AG09319 (cell line): ENCODE measurements around the gene MLLT3.

ENCODE experiments used
- DNase-seq: peaks from one replicate; pipeline ENCODE4 v3.0.0-alpha.2; 2010; ENCODE audit warnings: low read depth; ENCODE audit errors: extremely low read depth
- CTCF ChIP-seq: IDR thresholded peaks from 2 replicates; pipeline ENCODE4 v1.5.1; 2011; ENCODE audit warnings: low read depth, mild to moderate bottlenecking, inconsistent platforms, low read length, moderate library complexity

MLLT3 gene

DNA sequence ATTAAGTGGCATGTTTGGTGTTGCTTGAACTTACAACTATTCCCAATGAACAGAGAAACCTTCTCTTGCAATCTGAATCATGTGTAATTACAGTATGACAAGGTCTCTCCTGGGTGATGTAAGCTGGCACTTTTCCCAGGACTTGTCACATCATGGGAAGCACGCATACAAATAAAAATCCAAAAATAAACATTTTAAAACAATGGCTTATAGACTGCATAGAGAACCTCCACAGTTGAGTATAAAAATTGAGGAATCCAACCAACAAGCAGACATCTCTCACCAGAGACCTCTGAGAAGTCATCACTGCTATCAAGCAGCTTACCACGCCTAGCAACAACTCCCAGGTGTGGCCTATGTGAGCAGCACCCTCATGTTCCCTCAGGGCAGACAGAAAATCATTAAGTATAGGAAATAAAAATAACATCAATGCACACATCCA lies 3.9 kb downstream of the MLLT3 start:
- DNase-seq, result no peak
- no peak for TF ChIP-seq CTCF

DNA sequence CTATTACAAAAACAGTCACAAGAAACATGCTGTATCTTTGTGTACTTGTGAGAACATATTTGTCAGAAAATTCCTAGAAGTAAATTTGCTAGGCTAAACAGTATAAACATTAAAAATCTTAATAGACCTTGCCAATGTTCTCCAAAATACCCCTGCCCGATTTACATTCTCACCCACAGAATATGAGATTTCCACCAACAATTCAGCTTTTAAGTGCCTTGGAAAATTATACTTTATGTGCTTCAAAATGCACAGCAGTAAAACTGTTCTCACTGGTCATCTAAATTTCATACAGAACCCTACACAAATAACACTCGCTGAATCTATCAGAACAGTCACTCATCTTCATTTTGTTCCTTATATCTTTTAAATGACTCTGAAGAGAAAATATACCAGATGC lies 5.5 kb downstream of the MLLT3 start:
- no peak for DNase-seq
- no peak for TF ChIP-seq CTCF

DNA sequence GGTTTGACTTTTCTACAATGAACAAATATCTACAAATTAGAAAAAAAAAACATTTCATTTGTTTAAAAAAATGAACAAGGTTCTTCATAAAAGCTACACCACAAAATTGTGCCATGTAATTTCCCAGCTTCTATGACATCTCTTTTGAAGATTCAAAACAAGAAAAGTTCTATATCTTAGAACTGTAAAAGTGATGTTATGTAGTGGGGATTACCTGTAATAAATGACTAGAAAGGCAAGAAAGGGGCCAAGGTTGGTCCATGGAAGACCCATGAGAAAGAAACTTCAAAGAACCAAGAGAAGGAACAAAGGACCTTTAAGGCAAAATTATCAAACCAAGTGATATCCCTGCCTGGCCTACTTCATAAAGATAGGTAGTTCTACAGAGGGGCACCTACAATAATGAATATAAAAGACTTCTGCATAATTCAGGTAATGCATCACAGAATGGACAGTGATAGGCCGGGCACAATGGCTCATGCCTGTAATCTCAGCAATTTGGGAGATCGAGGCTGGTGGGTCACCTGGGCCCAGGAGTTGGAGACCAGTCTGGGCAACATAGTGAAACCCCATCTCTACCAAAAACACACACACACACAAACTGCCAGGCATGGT lies 7.6 kb downstream of the MLLT3 start:
- no peak for TF ChIP-seq CTCF
- no peak for DNase-seq

GRCh38 chr9:20611691-20612287 lies 10.5 kb downstream of the MLLT3 start:
- DNase-seq, result no peak

DNA sequence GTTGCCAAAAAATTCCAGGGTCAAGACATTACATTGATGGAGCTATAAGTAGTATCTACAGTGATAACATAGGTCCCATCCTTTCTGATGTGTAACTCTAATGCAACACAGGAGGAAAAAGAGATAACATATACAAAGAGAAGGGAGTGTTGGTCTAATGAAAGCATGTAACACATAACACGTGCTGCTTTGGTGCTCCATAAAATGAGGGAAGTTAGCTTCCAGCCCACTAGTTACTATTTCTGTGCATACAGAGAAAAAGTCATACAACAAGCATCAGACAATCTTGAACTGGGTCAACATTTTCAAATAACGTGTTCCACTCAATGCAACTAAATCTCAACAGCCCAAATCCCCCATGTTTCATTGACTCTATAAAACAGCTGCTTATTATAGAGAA lies 11.7 kb downstream of the MLLT3 start:
- TF ChIP-seq CTCF, result no peak
- DNase-seq, result no peak

More at GRCh38 chr9:20611691-20612287, 10.5 kb downstream of the MLLT3 start:
- peak; percentile 21 for TF ChIP-seq CTCF

GRCh38 chr9:20608582-20608981 lies 13.7 kb downstream of the MLLT3 start:
- TF ChIP-seq CTCF, result no peak
- no peak for DNase-seq

DNA sequence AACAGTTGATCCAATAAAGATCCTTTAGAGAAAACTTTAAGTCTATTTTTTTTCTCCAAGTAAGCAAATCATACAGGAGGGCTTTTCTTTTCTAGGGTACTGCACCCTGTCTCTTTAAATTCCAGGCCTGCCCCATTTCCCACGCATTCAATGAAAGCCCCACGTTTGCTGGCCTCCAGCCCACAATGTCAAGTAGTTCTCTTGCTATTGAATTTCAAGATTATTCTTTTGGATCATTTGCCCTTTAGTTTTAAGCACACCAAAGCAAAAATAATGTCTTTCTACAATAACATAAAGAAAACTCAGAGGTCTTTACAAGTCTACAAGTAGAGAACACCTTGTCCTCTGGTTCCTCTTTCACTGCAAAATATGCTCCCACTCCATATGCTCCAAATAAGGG lies 15.6 kb downstream of the MLLT3 start:
- DNase-seq, result no peak
- no peak for TF ChIP-seq CTCF
